HG02610 (cell line): Measurements from ENCODE around the gene MYCN.
"Not testable (repeated sequence)": the region's sequence is repeated elsewhere in the genome, so short reads cannot be mapped to it uniquely, and the experiment has no call there.

Experiments
- ATAC-seq: cut with Tn5 transposase; IDR thresholded peaks from one replicate; pipeline ENCODE4 v1.9.1; 2021; ENCODE audit warnings: mild to moderate bottlenecking, moderate library complexity; ENCODE audit not compliant: unreplicated experiment

Gene MYCN

DNA sequence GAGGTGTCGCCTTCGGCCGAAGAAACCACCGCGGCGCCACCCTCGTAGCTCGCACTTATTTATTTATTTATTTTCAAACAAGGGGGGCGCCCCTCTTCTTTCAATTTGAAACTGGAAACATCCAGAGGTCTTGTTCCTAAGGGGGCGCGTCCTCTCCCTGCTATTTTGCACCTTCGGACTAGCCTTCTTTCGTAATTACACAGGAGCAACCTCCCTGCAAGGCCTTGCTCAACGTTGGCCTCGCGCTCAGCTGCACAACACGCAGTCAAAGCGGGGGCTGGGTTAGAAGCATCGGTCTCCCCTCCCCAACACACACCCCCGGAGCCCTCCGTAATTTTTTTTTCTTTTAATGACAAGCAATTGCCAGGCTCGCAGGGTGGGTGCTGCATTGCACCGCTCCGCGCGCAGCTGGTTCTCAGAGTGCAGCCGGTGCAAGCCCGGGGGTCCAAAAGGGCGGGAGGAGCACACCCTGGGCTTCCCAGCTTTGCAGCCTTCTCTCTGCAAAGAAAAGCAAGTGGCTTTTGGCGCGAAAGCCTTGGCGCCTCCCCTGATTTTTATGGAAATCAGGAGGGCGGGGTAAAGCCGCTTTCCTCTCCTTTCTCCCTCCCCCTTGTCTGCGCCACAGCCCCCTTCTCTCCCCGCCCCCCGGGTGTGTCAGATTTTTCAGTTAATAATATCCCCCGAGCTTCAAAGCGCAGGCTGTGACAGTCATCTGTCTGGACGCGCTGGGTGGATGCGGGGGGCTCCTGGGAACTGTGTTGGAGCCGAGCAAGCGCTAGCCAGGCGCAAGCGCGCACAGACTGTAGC lies at the start of gene MYCN:
TSS of gene MYCN (plus strand) at position 697 of the 807 bp plus-strand sequence. CDS start 1,515 bp downstream, outside the sequence.
- peak; percentile 15 for ATAC-seq

- no peak for ATAC-seq
Observed at GRCh38 chr2:15890936-15891905, 49.1 kb upstream of the MYCN start.

DNA sequence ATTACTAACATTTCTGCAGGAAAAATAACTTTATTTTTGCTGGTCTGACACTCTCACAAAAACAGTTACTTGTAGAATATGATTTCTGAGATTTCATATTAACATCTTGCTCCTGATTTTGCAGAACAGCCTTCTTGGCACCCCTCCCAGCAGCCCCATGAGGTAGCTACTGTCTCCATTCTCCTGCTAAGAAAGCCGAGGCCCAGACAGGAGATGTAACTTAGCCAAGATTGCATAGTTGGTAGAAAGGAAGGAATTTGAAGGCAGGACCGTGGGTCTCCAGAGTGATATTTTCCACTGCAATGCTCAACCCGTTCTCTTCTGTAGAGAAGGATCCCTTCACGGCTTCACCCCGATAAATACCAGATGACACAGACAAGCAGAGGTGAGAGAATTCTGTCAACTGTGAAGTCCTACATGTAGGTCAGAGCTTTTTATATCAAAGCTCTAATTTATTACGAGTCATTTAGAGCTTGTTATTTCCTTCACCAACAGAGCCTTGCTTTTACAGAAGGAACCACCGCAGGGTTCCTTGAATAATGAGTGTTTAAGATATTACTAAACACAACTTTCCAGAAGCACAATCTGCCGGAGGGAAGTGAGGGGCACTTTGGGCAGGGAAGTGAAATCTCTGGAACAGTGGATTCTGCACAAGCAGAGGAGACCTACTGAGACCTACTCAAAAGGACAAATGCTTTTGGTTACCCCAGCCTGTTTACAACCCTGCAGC lies 48.0 kb upstream of the MYCN start:
- ATAC-seq = no peak

- ATAC-seq = no peak
Observed at GRCh38 chr2:15893085-15893484, 47.3 kb upstream of the MYCN start.

GRCh38 chr2:15893689-15894480 lies 46.5 kb upstream of the MYCN start:
- ATAC-seq = no peak

GRCh38 chr2:15894481-15895144 lies 45.7 kb upstream of the MYCN start:
- no peak for ATAC-seq

GRCh38 chr2:15895615-15896469 lies 44.5 kb upstream of the MYCN start:
- no peak for ATAC-seq

DNA sequence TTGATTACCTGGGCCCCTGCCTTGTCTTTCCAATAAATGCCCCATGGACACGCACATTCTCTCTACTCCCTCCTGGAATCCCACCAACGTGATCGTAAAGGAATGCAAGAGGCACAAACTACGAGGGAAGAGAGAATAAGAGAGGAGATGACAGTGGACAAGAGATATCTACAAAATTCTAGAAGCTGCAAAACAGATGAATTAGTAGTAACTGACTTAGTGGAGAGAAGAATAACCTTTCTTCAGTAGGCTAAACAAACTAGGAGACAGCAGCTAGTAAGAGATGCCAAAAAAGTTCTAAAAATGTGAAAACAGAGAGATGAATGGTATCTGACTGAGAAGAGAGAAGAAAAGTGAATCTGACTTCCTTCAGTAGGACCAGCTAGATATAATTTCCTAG lies 43.5 kb upstream of the MYCN start:
- ATAC-seq = no peak

DNA sequence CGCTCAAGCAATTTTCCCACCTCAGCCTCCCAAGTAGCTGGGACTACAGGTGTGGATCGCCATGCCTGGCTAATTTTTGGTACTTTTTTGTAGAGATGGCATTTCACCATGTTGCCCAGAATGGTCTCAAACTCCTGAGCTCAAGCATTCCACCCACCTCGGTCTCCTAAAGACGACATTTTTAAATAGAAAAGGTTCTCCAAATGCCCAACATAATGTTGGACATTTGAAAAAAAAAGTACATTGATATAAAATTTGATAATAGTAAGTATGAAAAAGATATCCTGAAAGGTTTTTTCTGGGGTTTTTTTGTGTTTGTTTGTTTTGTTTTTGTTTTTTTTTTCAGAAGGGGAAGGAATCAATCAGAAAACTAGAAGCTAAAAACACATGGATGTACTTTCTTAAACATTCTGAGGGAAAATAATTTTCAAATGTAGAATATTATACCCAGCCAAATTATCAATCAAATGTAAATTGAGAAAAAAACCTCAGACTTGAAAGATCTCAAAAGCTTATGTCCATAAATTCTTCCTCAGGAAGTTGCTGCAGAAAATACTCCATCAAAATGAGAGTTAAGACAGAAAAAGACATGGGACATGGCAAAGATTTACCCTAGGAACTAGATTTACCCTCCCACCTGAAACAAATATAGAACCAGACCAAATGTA lies 42.8 kb upstream of the MYCN start:
- no peak for ATAC-seq

DNA sequence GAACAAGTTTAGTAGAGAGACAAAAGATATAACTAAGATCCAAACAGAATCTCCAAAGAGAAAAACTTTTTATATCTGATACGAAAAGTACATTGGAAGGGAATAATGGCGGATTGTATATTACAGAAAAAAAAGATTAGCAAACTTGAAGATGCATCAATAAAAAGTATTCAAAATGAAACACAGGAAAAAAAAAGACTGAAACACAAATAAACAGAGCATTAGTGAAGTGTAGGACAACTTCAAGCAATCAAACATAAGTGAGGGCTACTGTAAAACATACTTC lies 41.1 kb upstream of the MYCN start:
- ATAC-seq = no peak

GRCh38 chr2:15899751-15900493 lies 40.4 kb upstream of the MYCN start:
- ATAC-seq = no peak

GRCh38 chr2:15901095-15901807 lies 39.1 kb upstream of the MYCN start:
- ATAC-seq = no peak

DNA sequence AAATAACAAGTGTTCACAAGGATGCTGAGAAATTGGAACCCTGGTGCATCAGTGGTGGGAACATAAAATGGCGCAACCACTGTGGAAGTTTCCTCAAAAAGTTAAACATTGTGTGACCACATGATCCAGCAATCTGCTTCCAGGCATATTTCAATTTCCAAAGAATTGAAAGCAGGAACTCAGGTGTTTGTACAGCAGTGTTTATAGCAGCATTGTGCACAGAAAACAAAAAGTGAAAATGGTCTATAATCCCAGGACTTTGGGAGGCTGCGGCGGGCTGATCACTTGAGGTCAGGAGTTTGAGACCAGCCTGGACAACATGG lies 38.6 kb upstream of the MYCN start:
- no peak for ATAC-seq

- ATAC-seq = not testable (repeated sequence)
Observed at GRCh38 chr2:15903910-15904309, 36.4 kb upstream of the MYCN start.

GRCh38 chr2:15905267-15905645 lies 35.1 kb upstream of the MYCN start:
- ATAC-seq = no peak

DNA sequence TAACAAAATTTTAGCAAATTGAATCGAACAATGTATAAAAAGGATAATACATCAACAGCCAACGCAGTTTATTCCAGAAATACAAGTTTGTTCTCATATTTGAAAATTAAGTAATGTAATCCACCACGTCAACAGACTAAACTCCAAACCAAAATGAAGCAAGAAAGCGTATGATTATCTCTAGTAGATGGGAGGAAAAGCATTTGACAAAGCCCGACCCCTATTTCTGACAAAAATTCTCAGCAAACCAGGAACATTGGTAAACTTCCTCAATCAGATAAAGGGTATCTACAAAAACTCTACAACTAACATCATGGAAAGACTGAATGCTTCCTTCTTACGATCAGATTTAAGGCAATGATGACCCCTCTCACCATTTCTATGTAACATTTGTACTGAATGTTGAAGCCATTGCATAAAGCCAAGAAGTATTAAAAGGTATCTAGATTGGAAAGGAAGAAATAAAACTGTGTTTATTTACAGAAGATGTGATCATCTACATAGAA lies 34.3 kb upstream of the MYCN start:
- ATAC-seq = no peak

- no peak for ATAC-seq
Observed at GRCh38 chr2:15906778-15907177, 33.6 kb upstream of the MYCN start.
